A549 (cell line): ENCODE data around the gene SYT13.

Source experiments
- BHLHE40 ChIP-seq: IDR thresholded peaks from 2 replicates; pipeline ENCODE4 v1.6.1; 2012; ENCODE audit warnings: low read depth, low read length, inconsistent platforms
- CTCF ChIP-seq: fragments of >200 bp; sonication (Bioruptor Twin); formaldehyde crosslinking; IDR thresholded peaks from 3 replicates; pipeline ENCODE4 v1.5.1; 2016
- EP300 ChIP-seq, 2 experiments: fragments of >200 bp; sonication (Bioruptor Twin); formaldehyde crosslinking; IDR thresholded peaks; 2 replicates in 1 of 2; 3 replicates in 1 of 2; pipeline ENCODE4 v1.6.1; 2016 to 2017
- GATA3 ChIP-seq: IDR thresholded peaks from 2 replicates; pipeline ENCODE4 v1.6.1; 2012; ENCODE audit warnings: borderline replicate concordance
- MAX ChIP-seq: IDR thresholded peaks from 2 replicates; pipeline ENCODE4 v1.6.1; 2012
- POLR2A ChIP-seq: IDR thresholded peaks from 2 replicates; pipeline ENCODE4 v1.6.1; 2012; ENCODE audit warnings: mild to moderate bottlenecking, low read length
- RAD21 ChIP-seq, 2 experiments: fragments of >200 bp in 1 of 2; sonication (Bioruptor Twin) in 1 of 2; formaldehyde crosslinking in 1 of 2; IDR thresholded peaks in 1 of 2; conservative IDR thresholded peaks in 1 of 2; 2 replicates in 1 of 2; 3 replicates in 1 of 2; pipeline ENCODE4 v1.6.1; 2012 to 2018; ENCODE audit warnings: inconsistent platforms in 1 of 2
- REST ChIP-seq: fragments of 200-600 bp; sonication (generic); IDR thresholded peaks from 2 replicates; pipeline ENCODE4 v1.6.1; 2016; ENCODE audit warnings: antibody characterized with exemption, mild to moderate bottlenecking, moderate library complexity
- ZSCAN20 ChIP-seq: fragments of 250-450 bp; sonication (Bioruptor Pico); IDR thresholded peaks from 2 replicates; pipeline ENCODE4 v1.8.0; 2022; ENCODE audit warnings: mild to moderate bottlenecking, moderate library complexity

GRCh38 chr11:45322111-45322705, 36.1 kb upstream of the SYT13 start:
- TF ChIP-seq ZSCAN20 (CRISPR knock-in tag) (no peak), REST (no peak), GATA3 (no peak), CTCF (no peak), BHLHE40 (no peak), POLR2A (no peak), EP300 (IDR thresholded peaks at IDR 0.05) (no peak), RAD21 (conservative IDR thresholded peaks at IDR 0.05 in 1 of 2, IDR thresholded peaks at IDR 0.05 in 1 of 2) (no peak), MAX (no peak)
